ENCODE results near the gene STPG3.

Gene STPG3

DNA sequence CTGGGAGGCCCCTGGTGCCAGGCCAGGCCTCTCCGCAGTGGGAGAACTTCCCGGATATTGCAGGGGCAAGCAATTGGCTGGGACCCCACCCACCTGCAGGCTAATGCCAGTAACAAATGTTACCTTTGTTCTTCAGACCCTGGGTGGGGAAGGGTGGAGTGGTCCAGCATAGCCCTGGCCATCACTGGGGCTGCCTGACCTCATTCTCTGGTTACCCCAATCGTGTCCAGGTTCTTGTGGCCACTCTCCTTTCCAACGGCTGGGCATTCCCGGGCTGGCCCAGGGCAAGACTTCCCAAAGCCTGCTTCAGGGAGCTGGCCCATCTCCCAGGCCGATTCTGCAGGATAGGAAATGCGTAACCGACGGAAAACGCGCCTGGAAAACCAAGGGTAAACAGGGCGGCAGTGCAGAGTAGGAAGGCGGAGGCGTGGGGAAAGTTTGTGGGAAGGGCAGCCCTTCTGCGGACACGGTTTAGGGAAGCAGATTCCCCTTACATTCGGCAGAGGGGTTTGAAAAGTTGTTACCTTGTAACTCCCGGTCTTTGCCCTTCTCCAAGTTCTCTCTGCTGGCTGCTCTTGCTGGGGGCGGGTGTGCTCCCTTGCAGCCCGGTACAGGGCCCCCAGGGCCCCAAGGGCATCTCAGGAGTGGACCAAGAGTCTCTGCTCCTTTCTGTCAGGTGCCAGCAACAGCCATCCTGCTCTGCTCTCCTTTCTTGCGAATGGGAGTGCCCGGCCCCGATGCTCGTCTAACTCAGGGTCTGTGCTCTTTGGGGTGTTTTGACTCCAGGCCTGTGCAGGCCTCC, 47.5 kb downstream of the STPG3 start:
- WGBS, 2 experiments, result 29 to 32% methylated on average over 24 of the region's 24 CpGs
- Histone ChIP-seq H3K27ac (ENCODE audit: insufficient read depth, low read depth, low read length, poor library complexity, severe bottlenecking) (no peak overlapping the region), H3K4me3 (ENCODE audit: insufficient read depth, low read depth, low read length) (peak overlapping the region; percentile 75), H3K4me1 (ENCODE audit: control insufficient read depth, insufficient read depth, low read length) (peaks cover 46% of the 10 kb centered on the region), H3K36me3 (ENCODE audit: control insufficient read depth, insufficient read depth, low read length) (no peaks in the 10 kb centered on the region), H3K27me3 (ENCODE audit: control insufficient read depth, insufficient read depth, low read length, poor library complexity, severe bottlenecking) (peaks cover 56% of the 10 kb centered on the region), H3K9me3 (ENCODE audit: control insufficient read depth, low read length) (no peaks in the 10 kb centered on the region)

DNA sequence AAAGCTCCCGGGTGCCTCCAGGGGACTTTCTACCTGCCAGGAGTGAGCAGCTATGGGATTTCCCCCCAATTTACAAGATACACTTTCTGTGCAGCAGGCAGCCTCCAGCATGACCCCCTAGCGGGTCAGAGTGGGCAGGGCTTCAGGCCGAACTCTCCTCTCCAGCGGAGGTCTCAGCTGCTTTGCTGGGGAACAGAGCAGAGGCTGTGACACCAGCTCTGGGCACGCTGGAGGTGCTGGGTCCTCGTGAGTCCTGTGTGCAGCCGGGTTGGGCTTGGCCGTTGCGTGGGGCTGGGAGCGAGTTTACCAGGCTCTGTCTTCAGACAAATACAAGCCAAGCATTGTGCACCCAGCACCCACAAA, 48.1 kb downstream of the STPG3 start:
- H3K9me3 ChIP-seq (ENCODE audit: control insufficient read depth, low read length), result no peaks in the 10 kb centered on the region
- peak overlapping the region; percentile 75 for H3K4me3 ChIP-seq (ENCODE audit: insufficient read depth, low read depth, low read length)
- WGBS, 2 experiments, result 3 to 5% methylated on average over 10 of the region's 10 CpGs
- H3K36me3 ChIP-seq (ENCODE audit: control insufficient read depth, insufficient read depth, low read length), result no peaks in the 10 kb centered on the region
- no peak overlapping the region for H3K27ac ChIP-seq (ENCODE audit: insufficient read depth, low read depth, low read length, poor library complexity, severe bottlenecking)
- H3K4me1 ChIP-seq (ENCODE audit: control insufficient read depth, insufficient read depth, low read length), result peaks cover 52% of the 10 kb centered on the region
- H3K27me3 ChIP-seq (ENCODE audit: control insufficient read depth, insufficient read depth, low read length, poor library complexity, severe bottlenecking), result peaks cover 55% of the 10 kb centered on the region

DNA sequence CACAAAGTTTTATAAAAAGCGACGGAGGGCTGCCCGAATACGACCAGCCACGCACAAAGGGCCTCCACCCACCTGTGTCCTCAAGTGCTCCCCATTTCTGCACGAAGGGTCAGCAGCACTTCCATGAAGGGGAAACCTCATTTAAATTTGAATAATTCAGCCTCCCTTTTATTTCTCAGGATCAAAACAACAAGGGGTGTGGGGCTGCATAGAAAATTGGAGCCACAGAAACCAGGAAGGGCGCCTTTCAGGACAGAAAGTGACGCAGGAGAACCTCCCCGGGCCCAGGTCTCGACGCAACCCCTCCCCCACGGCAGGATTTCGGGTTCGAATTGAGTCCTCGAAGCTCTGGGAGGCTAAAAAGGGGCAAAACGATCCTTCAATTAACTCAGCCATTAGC, 48.9 kb downstream of the STPG3 start:
- Histone ChIP-seq H3K4me3 (ENCODE audit: insufficient read depth, low read depth, low read length) (peak overlapping the region; percentile 75), H3K36me3 (ENCODE audit: control insufficient read depth, insufficient read depth, low read length) (no peaks in the 10 kb centered on the region)
- WGBS, 2 experiments, result 1 to 2% methylated on average over 15 of the region's 16 CpGs

GRCh38 chr9:137300567-137301080, 49.5 kb downstream of the STPG3 start:
- Histone ChIP-seq H3K4me1 (ENCODE audit: control insufficient read depth, insufficient read depth, low read length) (peaks cover 65% of the 10 kb centered on the region), H3K27ac (ENCODE audit: insufficient read depth, low read depth, low read length, poor library complexity, severe bottlenecking) (peak overlapping the region; percentile 80)

More for the DNA sequence above, 48.9 kb downstream of the STPG3 start:
- Histone ChIP-seq H3K4me1 (ENCODE audit: control insufficient read depth, insufficient read depth, low read length) (peaks cover 59% of the 10 kb centered on the region), H3K27ac (ENCODE audit: insufficient read depth, low read depth, low read length, poor library complexity, severe bottlenecking) (no peak overlapping the region), H3K27me3 (ENCODE audit: control insufficient read depth, insufficient read depth, low read length, poor library complexity, severe bottlenecking) (peaks cover 47% of the 10 kb centered on the region), H3K9me3 (ENCODE audit: control insufficient read depth, low read length) (no peaks in the 10 kb centered on the region)

GRCh38 chr9:137301081-137301947, 50.2 kb downstream of the STPG3 start:
- Histone ChIP-seq H3K27me3 (ENCODE audit: control insufficient read depth, insufficient read depth, low read length, poor library complexity, severe bottlenecking) (peaks cover 35% of the 10 kb centered on the region), H3K36me3 (ENCODE audit: control insufficient read depth, insufficient read depth, low read length) (no peaks in the 10 kb centered on the region), H3K4me1 (ENCODE audit: control insufficient read depth, insufficient read depth, low read length) (peaks cover 69% of the 10 kb centered on the region), H3K4me3 (ENCODE audit: insufficient read depth, low read depth, low read length) (peak overlapping the region; percentile 75), H3K9me3 (ENCODE audit: control insufficient read depth, low read length) (no peaks in the 10 kb centered on the region), H3K27ac (ENCODE audit: insufficient read depth, low read depth, low read length, poor library complexity, severe bottlenecking) (peak overlapping the region; percentile 80)
- 0% methylated on average over 115 of the region's 115 CpGs for WGBS, 2 experiments

More at GRCh38 chr9:137300567-137301080, 49.5 kb downstream of the STPG3 start:
- Histone ChIP-seq H3K9me3 (ENCODE audit: control insufficient read depth, low read length) (no peaks in the 10 kb centered on the region), H3K36me3 (ENCODE audit: control insufficient read depth, insufficient read depth, low read length) (no peaks in the 10 kb centered on the region), H3K27me3 (ENCODE audit: control insufficient read depth, insufficient read depth, low read length, poor library complexity, severe bottlenecking) (peaks cover 42% of the 10 kb centered on the region), H3K4me3 (ENCODE audit: insufficient read depth, low read depth, low read length) (peak overlapping the region; percentile 75)
- 0 to 1% methylated on average over 25 of the region's 25 CpGs for WGBS, 2 experiments

GRCh38 chr9:137302118-137302448, 51.0 kb downstream of the STPG3 start, which contains the start of gene NRARP:
Gene NRARP (minus strand): TSS chr9:137302271. CDS start chr9:137301928, 343 bp downstream.
- WGBS, 2 experiments, result 0% methylated on average over 60 of the region's 60 CpGs
- no peaks in the 10 kb centered on the region for H3K9me3 ChIP-seq (ENCODE audit: control insufficient read depth, low read length)
- H3K36me3 ChIP-seq (ENCODE audit: control insufficient read depth, insufficient read depth, low read length), result no peaks in the 10 kb centered on the region
- peak within 1 kb of the TSS; percentile 1 for H3K27ac ChIP-seq (ENCODE audit: insufficient read depth, low read depth, low read length, poor library complexity, severe bottlenecking)
- H3K4me1 ChIP-seq (ENCODE audit: control insufficient read depth, insufficient read depth, low read length), result peaks cover 67% of the 10 kb centered on the region
- H3K27me3 ChIP-seq (ENCODE audit: control insufficient read depth, insufficient read depth, low read length, poor library complexity, severe bottlenecking), result peaks cover 27% of the 10 kb centered on the region
- H3K4me3 ChIP-seq (ENCODE audit: insufficient read depth, low read depth, low read length), result peak within 1 kb of the TSS; percentile 75

GRCh38 chr9:137302449-137303150, 51.5 kb downstream of the STPG3 start:
- Histone ChIP-seq H3K4me3 (ENCODE audit: insufficient read depth, low read depth, low read length) (peak overlapping the region; percentile 24), H3K36me3 (ENCODE audit: control insufficient read depth, insufficient read depth, low read length) (no peaks in the 10 kb centered on the region), H3K27ac (ENCODE audit: insufficient read depth, low read depth, low read length, poor library complexity, severe bottlenecking) (peak overlapping the region; percentile 1), H3K4me1 (ENCODE audit: control insufficient read depth, insufficient read depth, low read length) (peaks cover 71% of the 10 kb centered on the region), H3K9me3 (ENCODE audit: control insufficient read depth, low read length) (no peaks in the 10 kb centered on the region), H3K27me3 (ENCODE audit: control insufficient read depth, insufficient read depth, low read length, poor library complexity, severe bottlenecking) (peaks cover 22% of the 10 kb centered on the region)
- WGBS, 2 experiments, result 4 to 5% methylated on average over 78 of the region's 78 CpGs
